Measurements from ENCODE around the gene INHBE. TPM values are rescaled to one million over a fixed set of nuclear protein-coding genes. Genes with fewer than 3 reads are reported as not detected.

INHBE gene
- total RNA-seq, 1 donor from 2014 or later, result 8.4 TPM

DNA sequence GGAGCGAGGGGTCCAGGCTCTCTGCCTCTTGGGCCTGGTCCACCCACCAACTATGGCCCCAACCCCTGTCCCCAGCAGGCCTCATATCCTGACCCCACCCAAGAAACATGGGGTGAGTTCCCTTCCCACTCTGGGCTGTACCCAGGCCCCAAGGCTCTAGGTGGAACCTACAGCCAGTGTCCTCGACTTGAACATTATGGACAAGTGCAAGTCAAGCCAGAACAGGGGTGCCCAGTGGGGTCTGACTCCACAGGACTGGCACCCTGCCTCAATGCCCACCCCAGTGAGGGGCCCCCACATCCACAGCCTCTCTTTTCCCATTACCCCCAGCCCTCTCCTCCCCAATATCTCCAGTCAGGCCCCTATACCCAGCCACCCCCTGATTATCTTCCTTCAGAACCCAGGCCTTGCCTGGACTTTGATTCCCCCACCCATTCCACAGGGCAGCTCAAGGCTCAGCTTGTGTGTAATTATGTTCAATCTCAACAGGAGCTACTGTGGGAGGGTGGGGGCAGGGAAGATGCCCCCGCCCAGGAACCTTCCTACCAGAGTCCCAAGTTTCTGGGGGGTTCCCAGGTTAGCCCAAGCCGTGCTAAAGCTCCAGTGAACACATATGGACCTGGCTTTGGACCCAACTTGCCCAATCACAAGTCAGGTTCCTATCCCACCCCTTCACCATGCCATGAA lies 16.0 kb downstream of the INHBE start:
- no peak overlapping the region for H3K4me3 Mint-ChIP-seq (ENCODE audit: unreplicated experiment)
- peak; percentile 27 for DNase-seq (ENCODE audit: low spot score)
- peaks cover 3% of the 10 kb centered on the region for H3K36me3 Mint-ChIP-seq (ENCODE audit: low read depth)
- H3K27ac Mint-ChIP-seq (ENCODE audit: unreplicated experiment), result no peak overlapping the region
- peaks cover 26% of the 10 kb centered on the region for H3K27me3 Mint-ChIP-seq (ENCODE audit: low read depth)
- TF ChIP-seq CTCF (IDR thresholded peaks at IDR 0.05), result no peak
- no peaks in the 10 kb centered on the region for H3K9me3 Mint-ChIP-seq (ENCODE audit: low read depth)
- peaks cover 7% of the 10 kb centered on the region for H3K4me1 Mint-ChIP-seq (ENCODE audit: low read depth)

- DNase-seq (ENCODE audit: low spot score), result peak; percentile 44
- Mint-ChIP-seq H3K4me1 (ENCODE audit: low read depth) (peaks cover 9% of the 10 kb centered on the region), H3K27me3 (ENCODE audit: low read depth) (peaks cover 30% of the 10 kb centered on the region), H3K9me3 (ENCODE audit: low read depth) (no peaks in the 10 kb centered on the region), H3K36me3 (ENCODE audit: low read depth) (peaks cover 3% of the 10 kb centered on the region), H3K4me3 (ENCODE audit: unreplicated experiment) (no peak overlapping the region), H3K27ac (ENCODE audit: unreplicated experiment) (no peak overlapping the region)
- no peak for TF ChIP-seq CTCF (IDR thresholded peaks at IDR 0.05)
Observed at GRCh38 chr12:57471661-57472060, 16.6 kb downstream of the INHBE start.

GRCh38 chr12:57472391-57472790 lies 17.3 kb downstream of the INHBE start:
- peak; percentile 17 for DNase-seq (ENCODE audit: low spot score)
- no peaks in the 10 kb centered on the region for H3K9me3 Mint-ChIP-seq (ENCODE audit: low read depth)
- H3K27ac Mint-ChIP-seq (ENCODE audit: unreplicated experiment), result no peak overlapping the region
- peaks cover 3% of the 10 kb centered on the region for H3K36me3 Mint-ChIP-seq (ENCODE audit: low read depth)
- TF ChIP-seq CTCF (IDR thresholded peaks at IDR 0.05), result no peak
- H3K4me3 Mint-ChIP-seq (ENCODE audit: unreplicated experiment), result no peak overlapping the region
- peaks cover 13% of the 10 kb centered on the region for H3K4me1 Mint-ChIP-seq (ENCODE audit: low read depth)
- peaks cover 30% of the 10 kb centered on the region for H3K27me3 Mint-ChIP-seq (ENCODE audit: low read depth)

GRCh38 chr12:57473392-57473791 lies 18.3 kb downstream of the INHBE start:
- Mint-ChIP-seq H3K4me3 (ENCODE audit: unreplicated experiment) (no peak overlapping the region), H3K27me3 (ENCODE audit: low read depth) (peaks cover 30% of the 10 kb centered on the region), H3K27ac (ENCODE audit: unreplicated experiment) (no peak overlapping the region), H3K9me3 (ENCODE audit: low read depth) (no peaks in the 10 kb centered on the region), H3K4me1 (ENCODE audit: low read depth) (peaks cover 17% of the 10 kb centered on the region), H3K36me3 (ENCODE audit: low read depth) (no peaks in the 10 kb centered on the region)
- peak; percentile 1 for DNase-seq (ENCODE audit: low spot score)
- no peak for TF ChIP-seq CTCF (IDR thresholded peaks at IDR 0.05)

GRCh38 chr12:57473886-57474285 lies 18.8 kb downstream of the INHBE start:
- Mint-ChIP-seq H3K36me3 (ENCODE audit: low read depth) (no peaks in the 10 kb centered on the region), H3K4me3 (ENCODE audit: unreplicated experiment) (no peak overlapping the region), H3K4me1 (ENCODE audit: low read depth) (peaks cover 17% of the 10 kb centered on the region), H3K27ac (ENCODE audit: unreplicated experiment) (no peak overlapping the region), H3K9me3 (ENCODE audit: low read depth) (no peaks in the 10 kb centered on the region), H3K27me3 (ENCODE audit: low read depth) (peaks cover 30% of the 10 kb centered on the region)
- peak; percentile 2 for DNase-seq (ENCODE audit: low spot score)
- no peak for TF ChIP-seq CTCF (IDR thresholded peaks at IDR 0.05)
